ENCODE results near the gene EPB41L1.

EPB41L1 gene

GRCh38 chr20:36157610-36158009 is 3.1 kb downstream of the EPB41L1 start:
- DNase-seq = no peak

- DNase-seq = no peak
Measured at GRCh38 chr20:36158160-36158741, 3.7 kb downstream of the EPB41L1 start.

- DNase-seq = no peak
Measured at GRCh38 chr20:36159833-36160232, 5.3 kb downstream of the EPB41L1 start.

GRCh38 chr20:36162272-36162966 is 7.9 kb downstream of the EPB41L1 start:
- no peak for DNase-seq

GRCh38 chr20:36167902-36168503 is 13.5 kb downstream of the EPB41L1 start:
- no peak for DNase-seq

GRCh38 chr20:36170542-36171215 is 16.1 kb downstream of the EPB41L1 start:
- no peak for DNase-seq

GRCh38 chr20:36173451-36173933 is 19.0 kb downstream of the EPB41L1 start:
- DNase-seq = peak; percentile 35

GRCh38 chr20:36175016-36175415 is 20.5 kb downstream of the EPB41L1 start:
- no peak for DNase-seq

- DNase-seq = no peak
Measured at GRCh38 chr20:36175475-36175995, 21.0 kb downstream of the EPB41L1 start.

GRCh38 chr20:36177716-36178115 is 23.2 kb downstream of the EPB41L1 start:
- no peak for DNase-seq

GRCh38 chr20:36179170-36179945 is 24.8 kb downstream of the EPB41L1 start:
- DNase-seq = no peak

GRCh38 chr20:36180323-36180722 is 25.8 kb downstream of the EPB41L1 start:
- DNase-seq = no peak

- DNase-seq = no peak
Measured at GRCh38 chr20:36181934-36182603, 27.5 kb downstream of the EPB41L1 start.

GRCh38 chr20:36182604-36183154 is 28.1 kb downstream of the EPB41L1 start:
- no peak for DNase-seq

GRCh38 chr20:36183155-36183944 is 28.8 kb downstream of the EPB41L1 start:
- no peak for DNase-seq

- no peak for DNase-seq
Measured at GRCh38 chr20:36184816-36185776, 30.6 kb downstream of the EPB41L1 start.

GRCh38 chr20:36193977-36194712 is 39.6 kb downstream of the EPB41L1 start:
- no peak for DNase-seq

GRCh38 chr20:36196676-36197075 is 42.1 kb downstream of the EPB41L1 start:
- no peak for DNase-seq

GRCh38 chr20:36197271-36197670 is 42.7 kb downstream of the EPB41L1 start:
- no peak for DNase-seq

All from CD4-positive, alpha-beta T cell treated with Interleukin-15 for 1 hour (primary cell).